LHCN-M2 (cell line): Measurements from ENCODE around the gene CP. TPM values are rescaled to one million over a fixed set of nuclear protein-coding genes. Genes with fewer than 3 reads are reported as not detected.
"Not testable (repeated sequence)": the region's sequence is repeated elsewhere in the genome, so short reads cannot be mapped to it uniquely, and the experiment has no call there.

Experiments used
- DNase-seq: peaks from one replicate; pipeline ENCODE4 v3.0.0-alpha.2; 2012; ENCODE audit warnings: low read depth
- polyA plus RNA-seq: library from polyadenylated mRNA; unstranded; fragments of >200 nt; gene quantifications from one replicate; pipeline ENCODE4 v1.2.1, GENCODE V29; 2012; ENCODE audit warnings: missing spikeins
- total RNA-seq: library from RNA; depleted of rRNA; stranded (reverse); fragments of >200 nt; gene quantifications from 2 replicates; pipeline ENCODE4 v1.2.3, GENCODE V29; 2014; rRNA removed

CP gene
- total RNA-seq = 0.06 TPM in 1 of 2 replicates, not detected in the other
- polyA plus RNA-seq = 0.07 TPM

DNA sequence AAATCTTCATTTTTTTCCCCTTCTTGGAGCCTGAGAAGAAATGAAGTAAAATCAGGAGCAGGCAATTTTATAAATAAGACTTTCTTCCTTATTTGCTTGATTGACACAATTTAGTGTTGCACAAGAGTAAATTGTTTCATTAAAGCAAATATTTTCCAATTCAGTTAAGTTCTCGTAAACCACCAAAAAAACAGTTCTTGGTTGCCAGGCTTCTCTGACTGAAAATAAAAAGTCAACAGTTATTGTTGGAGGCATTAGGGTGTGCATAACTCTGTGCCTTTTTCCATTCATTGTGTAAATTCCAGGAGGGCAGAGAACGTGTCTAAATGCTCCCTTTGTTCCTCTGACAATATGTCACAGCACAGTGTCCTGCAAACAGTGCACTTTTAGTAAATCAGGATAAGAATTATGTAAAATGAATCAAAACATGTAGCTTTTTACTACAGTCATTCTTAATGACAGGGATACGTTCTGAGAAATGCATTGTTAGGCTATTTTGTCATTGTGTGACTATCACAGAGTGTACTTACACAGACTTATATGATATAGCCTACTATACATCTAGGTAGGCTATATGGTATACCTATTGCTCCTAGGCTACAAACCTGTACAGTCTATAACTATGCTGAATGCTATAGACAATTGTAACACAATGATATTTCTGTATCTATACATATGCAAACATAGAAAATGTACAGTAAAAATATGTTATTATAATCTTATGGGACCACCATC is at the start of gene CP:
TSS of gene CP (minus strand) at position 47 of the 735 bp plus-strand sequence. CDS start at position 10, 37 bp downstream.
- DNase-seq = no peak

DNA sequence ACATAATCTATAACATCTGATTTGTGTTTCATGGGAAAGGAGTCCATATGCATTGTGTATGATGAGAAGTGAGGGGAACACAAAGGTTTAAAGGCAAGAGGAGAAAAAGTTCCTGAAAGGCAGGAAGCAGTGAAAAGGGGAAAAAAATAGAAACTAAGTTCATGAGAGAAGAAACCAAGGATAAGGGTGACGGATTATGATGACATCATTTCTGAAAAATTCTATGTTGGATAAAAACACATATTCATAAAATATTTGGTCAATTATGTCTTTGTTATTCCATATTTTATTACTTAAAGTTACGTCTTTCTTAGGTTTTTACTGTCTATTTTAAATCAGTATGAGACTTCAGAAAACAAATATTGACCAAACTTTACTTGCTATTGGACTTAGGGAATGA is 48.6 kb upstream of the CP start:
- DNase-seq = no peak

- DNase-seq = no peak
These were observed 48.1 kb upstream of the CP start for GRCh38 chr3:149269687-149270086.

GRCh38 chr3:149267565-149267964 is 45.9 kb upstream of the CP start:
- DNase-seq = no peak

- no peak for DNase-seq
These were observed 45.1 kb upstream of the CP start for GRCh38 chr3:149266736-149267135.

DNA sequence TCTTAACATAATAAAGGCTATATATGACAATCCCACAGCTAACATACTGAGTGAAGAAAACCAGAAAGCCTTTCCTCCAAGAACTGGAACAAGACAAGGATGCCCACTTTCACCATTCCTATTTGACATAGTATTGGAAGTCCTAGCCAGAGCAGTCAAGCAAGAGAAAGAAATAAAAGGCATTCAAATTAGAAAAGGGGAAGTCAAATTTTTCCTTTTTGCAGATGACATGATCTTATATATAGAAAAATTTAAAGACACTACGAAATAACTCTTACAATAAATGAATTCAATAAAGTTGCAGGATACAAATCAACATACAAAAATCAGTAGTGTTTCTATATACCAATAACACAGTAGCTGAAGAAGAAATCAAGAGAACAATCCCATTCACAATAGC is 42.2 kb upstream of the CP start:
- no peak for DNase-seq

DNA sequence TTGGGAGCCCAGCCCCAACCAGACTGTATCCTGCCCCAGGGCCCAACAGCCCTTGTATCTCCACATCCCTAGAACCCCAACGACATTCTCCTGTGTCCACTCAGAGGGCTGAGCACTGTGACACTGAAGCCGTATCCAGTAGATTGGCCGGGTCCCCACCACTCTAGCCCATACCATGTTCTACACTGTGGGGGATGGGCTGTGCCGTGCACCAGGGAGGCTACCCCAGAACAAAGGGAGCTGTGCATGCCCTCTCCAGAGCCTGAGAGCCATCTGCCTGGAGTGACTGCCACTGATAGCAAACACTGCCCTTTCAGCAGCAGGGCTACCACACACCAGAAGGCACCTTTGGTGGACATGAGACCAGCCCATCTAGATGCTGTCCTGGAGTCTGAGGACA is 37.1 kb upstream of the CP start:
- DNase-seq = no peak

GRCh38 chr3:149258298-149258697 is 36.7 kb upstream of the CP start:
- peak; percentile 87 for DNase-seq

- no peak for DNase-seq
These were observed 30.6 kb upstream of the CP start for GRCh38 chr3:149252272-149252671.

DNA sequence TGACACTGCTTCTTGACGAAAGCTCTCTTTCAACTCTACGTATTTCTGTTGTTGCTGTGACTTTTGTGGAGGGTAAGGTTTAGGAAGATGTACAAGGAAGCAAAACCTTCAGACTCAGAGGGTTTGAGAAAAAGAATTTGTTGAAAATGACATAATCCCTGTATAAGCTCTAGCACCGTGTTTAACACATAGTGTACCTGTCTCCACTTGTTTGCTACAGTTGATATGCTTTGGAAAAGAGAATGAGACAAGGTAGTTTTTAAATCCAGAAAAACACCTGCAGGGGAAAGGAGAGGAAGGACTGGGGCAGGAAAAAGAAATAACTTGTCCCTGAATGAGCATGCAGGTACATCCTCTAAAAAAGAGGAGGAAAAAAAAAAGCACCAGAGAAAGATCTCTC is 29.6 kb upstream of the CP start:
- no peak for DNase-seq

DNA sequence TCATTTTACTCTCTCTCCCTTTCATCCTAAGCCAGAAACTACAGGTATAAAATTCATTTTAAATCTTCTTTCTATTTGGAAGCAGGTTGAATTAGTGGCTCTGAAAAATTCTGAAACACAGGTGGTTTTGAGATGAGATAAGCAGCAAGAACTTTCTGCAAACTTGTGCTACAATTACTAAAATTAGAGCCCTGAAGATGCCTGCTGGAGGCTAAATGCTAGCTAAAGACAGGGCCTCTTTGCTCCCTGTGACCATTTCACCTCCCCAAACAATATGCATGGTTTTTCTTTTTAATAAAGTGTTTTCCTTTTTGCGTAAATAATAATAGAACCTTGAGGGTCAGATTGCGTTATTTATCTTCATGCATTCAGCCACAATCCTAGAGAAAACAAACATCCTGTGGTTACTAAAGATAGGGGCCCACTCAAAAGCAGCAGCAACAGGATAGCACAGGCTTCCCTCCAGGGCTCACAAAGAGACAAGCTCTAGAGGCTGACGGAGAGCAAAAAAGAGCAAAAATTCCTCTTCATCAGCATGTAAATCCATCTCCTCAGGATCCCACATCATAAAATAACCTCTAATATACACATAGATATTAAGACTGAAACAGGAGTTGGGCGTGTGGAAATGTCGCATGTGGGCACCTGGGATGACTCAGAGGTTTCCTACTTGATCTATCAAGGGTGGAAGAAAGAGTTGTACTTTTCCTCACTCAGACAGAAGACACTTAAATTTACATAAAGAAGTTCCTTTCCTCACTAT is 26.5 kb upstream of the CP start:
- peak; percentile 30 for DNase-seq

DNA sequence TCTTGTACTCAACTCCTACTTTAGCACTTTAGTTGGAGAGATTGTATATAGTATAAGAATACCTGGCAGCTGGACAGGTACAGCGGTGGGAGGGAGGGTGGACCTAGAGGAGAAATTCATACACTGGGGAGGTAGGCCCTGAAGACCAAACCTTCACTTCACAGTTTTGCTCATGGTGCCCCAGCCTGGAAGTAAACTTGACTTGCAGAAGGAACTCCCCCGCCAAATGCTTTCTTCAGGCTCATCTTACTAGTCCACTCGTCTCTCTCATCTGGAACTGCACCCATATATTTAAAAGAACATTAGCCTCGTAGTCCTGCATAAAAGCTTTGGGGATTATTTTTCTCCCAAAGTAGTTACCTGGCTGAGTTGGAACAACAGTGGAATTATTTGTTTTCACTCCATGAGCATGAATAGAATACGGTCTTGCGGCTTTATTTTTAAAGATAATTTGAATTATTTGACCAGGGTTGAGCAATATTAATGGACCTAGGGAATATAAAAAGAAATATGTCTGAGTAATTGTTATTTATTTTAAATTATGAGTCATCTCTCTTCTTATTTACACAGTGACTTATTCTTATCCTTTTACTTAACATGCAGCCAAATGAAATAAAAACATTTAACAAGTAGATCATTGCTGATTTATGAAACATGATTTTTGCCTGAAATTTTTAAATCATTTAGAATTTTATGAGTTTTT is 25.5 kb upstream of the CP start:
- peak; percentile 73 for DNase-seq

DNA sequence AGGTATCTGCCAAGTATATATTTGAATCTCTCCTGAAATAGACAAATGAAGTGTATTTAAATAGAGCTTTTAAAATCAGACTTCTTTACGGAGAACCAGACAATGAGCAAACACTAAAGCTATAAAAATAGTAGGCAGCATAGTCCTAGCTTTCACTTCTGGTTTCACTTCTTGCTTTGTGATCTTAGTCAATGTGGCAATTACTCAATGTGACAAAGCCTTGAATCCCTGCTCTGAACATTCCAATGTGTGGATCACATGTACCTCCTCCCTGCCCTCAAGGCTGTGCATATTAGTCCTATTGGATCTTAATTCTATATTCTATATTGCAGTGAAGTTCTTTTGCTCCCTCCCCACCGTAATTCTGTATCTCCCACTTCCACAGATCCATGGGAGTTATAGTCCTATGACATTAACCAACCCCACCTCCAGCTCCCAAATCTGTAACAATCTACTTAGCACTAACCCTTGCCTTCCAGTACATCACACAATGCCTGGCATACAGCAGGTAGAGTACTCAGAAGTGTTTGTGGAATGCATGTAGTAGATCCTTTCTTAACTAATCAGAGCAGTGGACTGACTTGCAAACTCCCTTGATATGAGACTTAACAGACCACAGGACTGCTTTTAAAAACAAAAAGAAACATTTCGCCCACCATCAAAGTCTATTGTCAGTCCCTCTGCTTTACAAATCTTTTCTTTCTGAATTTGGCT is 24.3 kb upstream of the CP start:
- peak; percentile 73 for DNase-seq

GRCh38 chr3:149243540-149243939 is 21.9 kb upstream of the CP start:
- no peak for DNase-seq

DNA sequence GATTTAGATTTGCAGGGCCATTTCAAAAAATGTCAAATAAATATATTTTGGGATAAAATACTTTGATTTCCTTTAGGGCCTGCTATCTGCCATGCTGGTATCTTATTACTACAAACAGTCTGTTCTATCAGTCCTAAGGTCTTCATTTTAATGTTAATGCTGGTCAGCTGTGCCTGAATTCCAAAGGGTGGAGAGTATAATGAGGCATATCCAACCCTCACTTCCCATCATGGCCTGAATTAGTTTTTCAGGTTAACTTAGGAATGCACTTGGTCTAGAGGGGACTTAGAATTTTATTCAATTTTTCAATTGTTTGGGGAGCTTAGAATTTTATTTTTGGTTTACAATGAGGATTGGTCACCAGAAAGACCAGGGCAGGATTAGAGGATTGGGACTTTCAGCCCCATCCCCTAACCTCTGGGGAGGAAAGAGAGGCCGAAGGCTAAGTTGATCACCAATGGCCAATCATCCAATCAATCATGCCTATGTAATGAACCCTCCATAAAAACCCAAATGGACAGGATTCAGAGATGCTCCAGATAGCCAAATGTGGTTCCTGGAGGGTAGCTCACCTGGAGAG is 17.8 kb upstream of the CP start:
- DNase-seq = no peak

DNA sequence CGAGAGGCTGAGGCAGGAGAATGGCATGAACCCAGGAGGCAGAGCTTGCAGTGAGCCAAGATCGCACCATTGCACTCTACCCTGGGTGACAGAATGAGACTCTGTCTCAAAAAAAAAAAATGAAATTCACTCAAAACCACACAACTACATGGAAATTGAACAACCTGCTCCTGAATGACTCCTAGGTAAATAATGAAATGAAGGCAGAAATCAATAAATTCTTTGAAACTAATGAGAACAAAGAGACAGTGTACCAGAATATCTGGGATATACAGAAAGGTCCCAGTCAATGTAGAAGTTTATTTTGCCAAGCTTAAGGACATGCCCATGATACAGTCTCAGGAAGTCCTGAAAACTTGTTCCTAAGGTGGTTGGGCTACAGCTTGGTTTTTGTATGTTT is 16.6 kb upstream of the CP start:
- not testable (repeated sequence) for DNase-seq

- no peak for DNase-seq
These were observed 14.2 kb upstream of the CP start for GRCh38 chr3:149235599-149236424.

DNA sequence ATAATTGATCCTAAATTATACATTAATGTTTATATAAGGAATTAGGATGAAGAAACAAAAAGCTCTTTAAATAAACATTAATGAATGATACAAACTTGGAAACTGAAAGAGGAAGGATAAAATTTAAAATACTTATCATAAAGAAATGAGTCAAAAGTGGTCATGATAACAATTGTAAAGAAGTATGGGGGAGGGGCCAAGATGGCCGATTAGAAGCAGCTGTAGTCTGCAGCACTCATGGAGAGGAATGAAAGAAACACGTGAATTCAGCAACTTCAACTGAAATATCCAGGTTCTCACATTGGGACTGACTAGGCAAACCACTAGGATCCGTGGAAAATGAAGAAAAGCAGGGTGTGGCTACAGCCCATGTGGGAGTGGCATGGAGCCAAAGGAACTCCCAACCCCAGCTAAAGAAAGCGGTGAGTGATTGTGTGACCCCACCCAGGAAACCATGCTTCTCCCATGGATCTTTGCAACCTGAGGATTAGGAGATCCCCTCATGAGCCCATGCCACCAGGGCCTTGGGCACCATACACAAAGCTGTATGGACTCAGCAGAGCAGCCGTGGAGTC is 13.1 kb upstream of the CP start:
- no peak for DNase-seq

- no peak for DNase-seq
These were observed 11.7 kb upstream of the CP start for GRCh38 chr3:149233323-149233722.

DNA sequence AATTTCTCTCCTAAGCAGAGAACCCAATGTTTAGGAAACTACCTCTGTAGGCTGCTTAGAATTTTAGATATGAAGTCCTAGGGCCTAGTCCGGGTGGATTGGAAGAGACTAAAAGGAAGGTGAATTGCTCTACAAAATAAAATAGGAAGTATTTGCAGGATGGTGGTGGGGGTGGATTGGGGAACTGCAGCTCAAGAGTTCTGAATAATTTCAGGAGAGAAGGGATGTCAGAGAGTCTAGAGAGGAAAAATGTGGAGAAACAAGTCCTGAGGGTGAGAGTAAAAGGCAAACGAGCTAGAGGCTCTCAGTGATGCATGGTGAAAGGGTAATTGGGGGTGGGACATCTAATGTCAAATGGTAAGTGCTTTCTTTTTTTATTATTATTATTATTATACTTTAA is 10.2 kb upstream of the CP start:
- no peak for DNase-seq
